Measurements from ENCODE around the gene HPCA.

HPCA gene

DNA sequence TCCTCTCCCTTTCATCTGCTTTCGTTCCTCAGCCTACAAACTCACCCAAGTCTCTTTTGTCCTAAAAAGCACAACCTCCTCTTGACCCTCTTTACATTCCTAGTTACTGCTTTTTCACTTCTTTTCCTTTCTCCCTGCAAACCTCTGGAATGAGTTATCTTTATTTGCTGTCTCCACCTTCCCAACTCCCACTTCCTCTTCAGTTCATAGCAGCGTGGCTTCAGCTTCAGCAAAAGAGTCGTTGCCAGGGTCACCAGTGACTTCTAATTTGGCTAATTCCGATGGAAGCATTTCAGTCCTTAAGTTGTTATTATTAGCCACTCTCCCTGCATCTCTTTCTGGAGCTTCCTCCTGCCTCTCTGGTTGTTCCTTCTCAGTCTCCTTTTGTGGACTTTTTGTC lies 21.1 kb downstream of the HPCA start:
- no peaks in the 10 kb centered on the region for H3K79me2 ChIP-seq
- no peaks in the 10 kb centered on the region for H3K4me1 ChIP-seq
- no peak overlapping the region for H3K4me2 ChIP-seq (ENCODE audit: low read length)
- H3K4me3 ChIP-seq (ENCODE audit: low read depth, low read length): no peak overlapping the region
- H3K9me3 ChIP-seq (ENCODE audit: control insufficient read depth, low read length): no peaks in the 10 kb centered on the region
- TF ChIP-seq, protein P1, sequence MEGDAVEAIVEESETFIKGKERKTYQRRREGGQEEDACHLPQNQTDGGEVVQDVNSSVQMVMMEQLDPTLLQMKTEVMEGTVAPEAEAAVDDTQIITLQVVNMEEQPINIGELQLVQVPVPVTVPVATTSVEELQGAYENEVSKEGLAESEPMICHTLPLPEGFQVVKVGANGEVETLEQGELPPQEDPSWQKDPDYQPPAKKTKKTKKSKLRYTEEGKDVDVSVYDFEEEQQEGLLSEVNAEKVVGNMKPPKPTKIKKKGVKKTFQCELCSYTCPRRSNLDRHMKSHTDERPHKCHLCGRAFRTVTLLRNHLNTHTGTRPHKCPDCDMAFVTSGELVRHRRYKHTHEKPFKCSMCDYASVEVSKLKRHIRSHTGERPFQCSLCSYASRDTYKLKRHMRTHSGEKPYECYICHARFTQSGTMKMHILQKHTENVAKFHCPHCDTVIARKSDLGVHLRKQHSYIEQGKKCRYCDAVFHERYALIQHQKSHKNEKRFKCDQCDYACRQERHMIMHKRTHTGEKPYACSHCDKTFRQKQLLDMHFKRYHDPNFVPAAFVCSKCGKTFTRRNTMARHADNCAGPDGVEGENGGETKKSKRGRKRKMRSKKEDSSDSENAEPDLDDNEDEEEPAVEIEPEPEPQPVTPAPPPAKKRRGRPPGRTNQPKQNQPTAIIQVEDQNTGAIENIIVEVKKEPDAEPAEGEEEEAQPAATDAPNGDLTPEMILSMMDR (IDR thresholded peaks at IDR 0.05): no peak
- H3K27ac ChIP-seq: no peak overlapping the region
- H3K9ac ChIP-seq: no peak overlapping the region
- no peaks in the 10 kb centered on the region for H3K27me3 ChIP-seq (ENCODE audit: control insufficient read depth, insufficient read depth, low read length)
- no peaks in the 10 kb centered on the region for H3K36me3 ChIP-seq (ENCODE audit: control insufficient read depth, insufficient read depth, low read length)
- H2AFZ ChIP-seq: no peak overlapping the region

DNA sequence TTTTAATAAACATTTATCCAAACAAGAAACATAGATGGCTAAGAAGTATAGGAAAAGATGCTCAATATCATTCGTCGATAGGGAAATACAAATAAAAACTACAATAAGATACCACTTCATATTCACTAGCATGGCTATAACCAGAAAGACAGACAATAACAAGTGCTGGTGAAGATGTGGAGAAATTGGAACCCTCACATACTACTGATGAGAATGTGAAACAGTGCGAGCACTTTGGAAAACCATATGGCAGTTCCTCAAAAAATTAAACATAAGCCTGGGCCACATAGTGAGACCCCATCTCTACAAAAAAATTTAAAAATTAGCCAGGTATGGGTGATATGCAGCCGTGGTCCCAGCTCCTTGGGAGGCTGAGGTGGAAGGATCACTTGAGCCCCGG lies 24.0 kb downstream of the HPCA start:
- H3K27me3 ChIP-seq (ENCODE audit: control insufficient read depth, insufficient read depth, low read length): no peaks in the 10 kb centered on the region
- H3K4me2 ChIP-seq (ENCODE audit: low read length): no peak overlapping the region
- no peak overlapping the region for H3K27ac ChIP-seq
- H3K79me2 ChIP-seq: no peaks in the 10 kb centered on the region
- no peaks in the 10 kb centered on the region for H3K4me1 ChIP-seq
- TF ChIP-seq, protein P1 (IDR thresholded peaks at IDR 0.05): no peak
- no peak overlapping the region for H3K9ac ChIP-seq
- no peak overlapping the region for H2AFZ ChIP-seq
- H3K4me3 ChIP-seq (ENCODE audit: low read depth, low read length): no peak overlapping the region
- no peaks in the 10 kb centered on the region for H3K9me3 ChIP-seq (ENCODE audit: control insufficient read depth, low read length)
- H3K36me3 ChIP-seq (ENCODE audit: control insufficient read depth, insufficient read depth, low read length): no peaks in the 10 kb centered on the region

DNA sequence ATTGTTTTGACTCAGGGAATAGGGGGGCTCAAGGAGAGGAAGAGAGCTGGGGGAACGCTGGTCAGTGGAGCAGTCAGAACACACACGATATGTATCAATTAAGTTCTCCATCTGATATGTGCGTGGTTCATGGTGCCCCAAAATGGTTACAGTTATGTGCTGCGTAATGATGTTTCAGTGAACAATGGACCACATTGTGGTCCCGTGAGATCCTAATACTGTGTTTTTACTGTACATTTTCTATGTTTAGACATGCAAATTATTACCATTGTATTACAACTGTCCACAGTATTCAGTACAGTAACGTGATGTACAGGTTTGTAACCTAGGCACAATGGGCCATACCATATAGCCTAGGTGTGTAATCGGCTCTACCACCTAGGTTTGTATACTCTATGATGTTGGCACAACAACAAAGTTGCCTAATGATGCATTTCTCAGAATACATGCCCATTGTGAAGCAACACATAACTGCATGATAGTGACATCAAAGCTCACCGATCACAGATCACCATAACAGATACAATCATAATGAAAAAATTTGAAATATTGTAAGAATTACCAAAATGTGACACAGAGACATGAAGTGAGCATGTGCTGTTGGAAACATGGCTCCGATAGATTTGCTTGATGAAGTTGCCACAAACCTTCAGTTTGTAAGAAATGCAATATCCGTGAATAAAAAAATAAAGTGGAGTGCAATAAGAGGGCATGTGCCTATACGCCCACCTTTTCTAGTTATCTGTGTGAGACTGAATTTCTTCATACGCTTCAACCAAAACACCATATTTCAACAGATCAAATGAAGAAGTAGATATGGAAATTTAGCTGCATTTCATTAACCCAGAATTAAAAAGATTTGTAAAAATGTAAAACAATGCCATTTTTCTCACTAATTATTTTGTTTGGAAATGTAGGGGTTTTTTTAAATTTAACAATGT lies 29.7 kb downstream of the HPCA start:
- Histone ChIP-seq H3K27me3 (ENCODE audit: control insufficient read depth, insufficient read depth, low read length) (no peaks in the 10 kb centered on the region), H3K9me3 (ENCODE audit: control insufficient read depth, low read length) (no peaks in the 10 kb centered on the region), H3K79me2 (no peaks in the 10 kb centered on the region), H3K36me3 (ENCODE audit: control insufficient read depth, insufficient read depth, low read length) (no peaks in the 10 kb centered on the region), H2AFZ (no peak overlapping the region), H3K4me3 (ENCODE audit: low read depth, low read length) (no peak overlapping the region), H3K4me1 (no peaks in the 10 kb centered on the region), H3K9ac (no peak overlapping the region), H3K4me2 (ENCODE audit: low read length) (no peak overlapping the region), H3K27ac (no peak overlapping the region)
- TF ChIP-seq, protein P1 (IDR thresholded peaks at IDR 0.05): no peak

DNA sequence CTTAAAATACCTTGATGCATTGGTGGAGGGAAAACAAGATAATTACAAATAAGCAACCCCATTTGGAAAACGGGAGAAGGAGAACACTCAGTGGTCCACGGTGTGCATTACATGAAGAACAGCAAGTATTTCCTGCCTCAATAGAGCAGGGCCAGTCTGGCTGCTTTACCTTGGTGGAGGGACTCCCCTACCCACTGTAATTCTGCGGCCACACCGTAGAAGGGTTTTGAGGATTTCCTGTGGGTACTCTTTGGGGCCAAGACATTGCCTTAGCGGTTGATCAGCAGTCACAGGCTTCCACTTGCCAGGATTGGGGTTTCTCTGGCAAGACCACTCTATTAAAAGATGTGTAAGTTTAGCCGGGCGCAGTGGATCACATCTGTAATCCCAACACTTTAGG lies 31.2 kb downstream of the HPCA start:
- H3K27me3 ChIP-seq (ENCODE audit: control insufficient read depth, insufficient read depth, low read length): no peaks in the 10 kb centered on the region
- no peaks in the 10 kb centered on the region for H3K9me3 ChIP-seq (ENCODE audit: control insufficient read depth, low read length)
- no peak overlapping the region for H3K27ac ChIP-seq
- TF ChIP-seq, protein P1 (IDR thresholded peaks at IDR 0.05): no peak
- H3K4me1 ChIP-seq: no peaks in the 10 kb centered on the region
- no peaks in the 10 kb centered on the region for H3K36me3 ChIP-seq (ENCODE audit: control insufficient read depth, insufficient read depth, low read length)
- no peak overlapping the region for H3K4me2 ChIP-seq (ENCODE audit: low read length)
- no peak overlapping the region for H3K4me3 ChIP-seq (ENCODE audit: low read depth, low read length)
- H3K79me2 ChIP-seq: no peaks in the 10 kb centered on the region
- H2AFZ ChIP-seq: no peak overlapping the region
- no peak overlapping the region for H3K9ac ChIP-seq

DNA sequence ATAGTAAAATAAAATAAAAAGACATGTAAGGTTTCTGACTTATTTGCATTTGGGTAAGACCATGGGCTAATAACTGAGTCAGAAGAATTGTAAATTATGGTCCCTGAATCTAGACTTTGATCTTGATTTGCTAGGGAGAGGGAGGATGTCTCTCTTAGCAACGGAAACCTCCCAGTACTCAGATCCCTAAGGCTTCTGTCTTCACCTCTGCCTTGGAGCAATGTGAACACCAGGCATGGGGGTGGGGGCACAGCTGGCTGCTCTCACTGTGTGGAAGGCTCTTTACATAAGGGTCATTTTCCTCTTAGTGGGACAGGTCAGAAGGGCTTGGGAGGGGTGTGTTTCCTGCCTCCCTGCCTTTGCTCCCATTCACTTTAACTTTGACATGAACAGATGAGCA lies 31.9 kb downstream of the HPCA start:
- no peaks in the 10 kb centered on the region for H3K79me2 ChIP-seq
- H3K4me3 ChIP-seq (ENCODE audit: low read depth, low read length): no peak overlapping the region
- no peak overlapping the region for H3K4me2 ChIP-seq (ENCODE audit: low read length)
- H3K9me3 ChIP-seq (ENCODE audit: control insufficient read depth, low read length): no peaks in the 10 kb centered on the region
- TF ChIP-seq, protein P1 (IDR thresholded peaks at IDR 0.05): no peak
- H3K27ac ChIP-seq: no peak overlapping the region
- no peaks in the 10 kb centered on the region for H3K36me3 ChIP-seq (ENCODE audit: control insufficient read depth, insufficient read depth, low read length)
- H3K27me3 ChIP-seq (ENCODE audit: control insufficient read depth, insufficient read depth, low read length): no peaks in the 10 kb centered on the region
- H2AFZ ChIP-seq: no peak overlapping the region
- no peaks in the 10 kb centered on the region for H3K4me1 ChIP-seq
- H3K9ac ChIP-seq: no peak overlapping the region
